ENCODE data around the gene CFAP61. TPM values are rescaled to one million over a fixed set of nuclear protein-coding genes. Genes with fewer than 3 reads are reported as not detected.

CFAP61 gene
- total RNA-seq, 1 experiment from 2014 or later, result 0.16 TPM

- DNase-seq (ENCODE audit: low spot score), result no peak
These were observed 221.0 kb downstream of the CFAP61 start for GRCh38 chr20:20273286-20273685.

GRCh38 chr20:20274821-20275220 lies 222.5 kb downstream of the CFAP61 start:
- DNase-seq (ENCODE audit: low spot score), result no peak

GRCh38 chr20:20275636-20276035 lies 223.3 kb downstream of the CFAP61 start:
- DNase-seq (ENCODE audit: low spot score), result no peak

GRCh38 chr20:20276811-20277530 lies 224.6 kb downstream of the CFAP61 start:
- no peak for DNase-seq (ENCODE audit: low spot score)

- DNase-seq (ENCODE audit: low spot score), result no peak
These were observed 225.6 kb downstream of the CFAP61 start for GRCh38 chr20:20277894-20278335.

GRCh38 chr20:20286061-20286460 lies 233.7 kb downstream of the CFAP61 start:
- no peak for DNase-seq (ENCODE audit: low spot score)

GRCh38 chr20:20289331-20289730 lies 237.0 kb downstream of the CFAP61 start:
- DNase-seq (ENCODE audit: low spot score), result no peak

- peak; percentile 26 for DNase-seq (ENCODE audit: low spot score)
These were observed 240.1 kb downstream of the CFAP61 start for GRCh38 chr20:20292472-20292871.

- DNase-seq (ENCODE audit: low spot score), result no peak
These were observed 240.8 kb downstream of the CFAP61 start for GRCh38 chr20:20293141-20293540.

GRCh38 chr20:20293691-20294385 lies 241.5 kb downstream of the CFAP61 start:
- DNase-seq (ENCODE audit: low spot score), result no peak

- DNase-seq (ENCODE audit: low spot score), result peak; percentile 13
These were observed 243.5 kb downstream of the CFAP61 start for GRCh38 chr20:20295621-20296498.

GRCh38 chr20:20297181-20297580 lies 244.8 kb downstream of the CFAP61 start:
- no peak for DNase-seq (ENCODE audit: low spot score)

- no peak for DNase-seq (ENCODE audit: low spot score)
These were observed 245.4 kb downstream of the CFAP61 start for GRCh38 chr20:20297752-20298151.

GRCh38 chr20:20299904-20300303 lies 247.6 kb downstream of the CFAP61 start:
- DNase-seq (ENCODE audit: low spot score), result no peak

GRCh38 chr20:20303320-20303719 lies 251.0 kb downstream of the CFAP61 start:
- DNase-seq (ENCODE audit: low spot score), result no peak

GRCh38 chr20:20303742-20304141 lies 251.4 kb downstream of the CFAP61 start:
- DNase-seq (ENCODE audit: low spot score), result no peak

GRCh38 chr20:20304942-20305341 lies 252.6 kb downstream of the CFAP61 start:
- DNase-seq (ENCODE audit: low spot score), result no peak

- DNase-seq (ENCODE audit: low spot score), result no peak
These were observed 260.2 kb downstream of the CFAP61 start for GRCh38 chr20:20312562-20312961.

GRCh38 chr20:20317195-20317594 lies 264.9 kb downstream of the CFAP61 start:
- DNase-seq (ENCODE audit: low spot score), result no peak

- no peak for DNase-seq (ENCODE audit: low spot score)
These were observed 265.5 kb downstream of the CFAP61 start for GRCh38 chr20:20317621-20318364.

- DNase-seq (ENCODE audit: low spot score), result no peak
These were observed 266.2 kb downstream of the CFAP61 start for GRCh38 chr20:20318365-20319161.

Measured in A172 (cell line).